HepG2 (cell line): ENCODE results near the gene MYO7B. TPM values are rescaled to one million over a fixed set of nuclear protein-coding genes. Genes with fewer than 3 reads are reported as not detected.
A peak's percentile ranks its signal among the peaks of the same experiment; 100 is the strongest.

Experiments used
- ARHGAP35 ChIP-seq: sonication (generic); formaldehyde crosslinking; IDR thresholded peaks from 2 replicates; pipeline ENCODE4 v1.9.0; 2022; ENCODE audit warnings: mild to moderate bottlenecking, inconsistent platforms, moderate library complexity, missing genetic modification reagents, borderline replicate concordance
- ATF1 ChIP-seq: IDR thresholded peaks from 2 replicates; pipeline ENCODE4 v1.6.1; 2016; ENCODE audit warnings: mild to moderate bottlenecking, control low read depth
- ATRX ChIP-seq: sonication (generic); formaldehyde crosslinking; IDR thresholded peaks from 2 replicates; pipeline ENCODE4 v1.4.0; 2020; ENCODE audit warnings: missing genetic modification reagents, borderline replicate concordance
- CBX2 ChIP-seq, 2 experiments: fragments of 200-600 bp in 1 of 2; sonication (generic); formaldehyde crosslinking in 1 of 2; IDR thresholded peaks; 2 replicates each; pipeline versions ENCODE4 v1.7.0 to v1.8.1; 2018 to 2022; ENCODE audit warnings: low read depth in 2 of 2, low read length in 1 of 2, mild to moderate bottlenecking in 1 of 2, missing genetic modification reagents in 1 of 2
- CENPX ChIP-seq: sonication (generic); formaldehyde crosslinking; IDR thresholded peaks from 2 replicates; pipeline ENCODE4 v1.9.0; 2021; ENCODE audit warnings: mild to moderate bottlenecking, missing genetic modification reagents, moderate library complexity
- FOXK1 ChIP-seq: sonication (generic); formaldehyde crosslinking; IDR thresholded peaks from 2 replicates; pipeline ENCODE4 v1.4.0; 2020; ENCODE audit warnings: low read depth, missing genetic modification reagents, borderline replicate concordance
- GFI1 ChIP-seq: sonication (generic); formaldehyde crosslinking; IDR thresholded peaks from 2 replicates; pipeline ENCODE4 v1.5.0; 2020; ENCODE audit warnings: missing genetic modification reagents, mild to moderate bottlenecking, borderline replicate concordance
- PHB2 ChIP-seq: fragments of 450-650 bp; IDR thresholded peaks from 2 replicates; pipeline ENCODE4 v1.6.1; 2018; ENCODE audit not compliant: partially characterized antibody
- POLR2AphosphoS2 ChIP-seq: IDR thresholded peaks from 2 replicates; pipeline ENCODE4 v1.6.1; 2011; ENCODE audit warnings: low read depth, low read length, improper control_type of control experiment
- REPIN1 ChIP-seq: sonication (generic); formaldehyde crosslinking; IDR thresholded peaks from 2 replicates; pipeline ENCODE4 v1.8.0; 2022; ENCODE audit warnings: missing genetic modification reagents, low read depth, mild to moderate bottlenecking, borderline replicate concordance
- SATB2 ChIP-seq: sonication (generic); formaldehyde crosslinking; IDR thresholded peaks from 2 replicates; pipeline ENCODE4 v1.5.0; 2020; ENCODE audit warnings: missing genetic modification reagents
- STAG1 ChIP-seq: sonication (generic); formaldehyde crosslinking; IDR thresholded peaks from 2 replicates; pipeline ENCODE4 v1.4.0; 2020; ENCODE audit warnings: missing genetic modification reagents
- TP53 ChIP-seq: sonication (generic); formaldehyde crosslinking; conservative IDR thresholded peaks from 2 replicates; pipeline ENCODE4 v1.4.0; 2020; ENCODE audit warnings: missing genetic modification reagents
- U2AF1 ChIP-seq: fragments of 200-400 bp; formaldehyde crosslinking; optimal IDR thresholded peaks from 2 replicates; pipeline ENCODE3; 2017; ENCODE audit warnings: mild to moderate bottlenecking, low read depth, low read length
- YEATS2 ChIP-seq: sonication (generic); formaldehyde crosslinking; IDR thresholded peaks from 2 replicates; pipeline ENCODE4 v1.4.0; 2020; ENCODE audit warnings: missing genetic modification reagents, borderline replicate concordance
- YEATS4 ChIP-seq: sonication (generic); formaldehyde crosslinking; IDR thresholded peaks from 2 replicates; pipeline ENCODE4 v1.4.0; 2020; ENCODE audit warnings: missing genetic modification reagents, borderline replicate concordance
- ZFP36L2 ChIP-seq: sonication (generic); formaldehyde crosslinking; IDR thresholded peaks from 2 replicates; pipeline ENCODE4 v1.4.0; 2020; ENCODE audit warnings: missing genetic modification reagents
- ZMYM2 ChIP-seq: sonication (generic); formaldehyde crosslinking; IDR thresholded peaks from 2 replicates; pipeline ENCODE4 v1.8.0; 2022; ENCODE audit warnings: mild to moderate bottlenecking, missing genetic modification reagents
- ZNF230 ChIP-seq: sonication (generic); formaldehyde crosslinking; IDR thresholded peaks from 2 replicates; pipeline ENCODE4 v1.4.0; 2020; ENCODE audit warnings: mild to moderate bottlenecking, missing genetic modification reagents
- ZNF33B ChIP-seq: sonication (generic); formaldehyde crosslinking; IDR thresholded peaks from 2 replicates; pipeline ENCODE4 v1.5.1; 2020; ENCODE audit warnings: mild to moderate bottlenecking, missing genetic modification reagents
- ZNF350 ChIP-seq: sonication (generic); formaldehyde crosslinking; IDR thresholded peaks from 2 replicates; pipeline ENCODE4 v1.4.0; 2020; ENCODE audit warnings: mild to moderate bottlenecking, low read depth, missing genetic modification reagents, borderline replicate concordance
- ZNF468 ChIP-seq: sonication (generic); formaldehyde crosslinking; IDR thresholded peaks from 2 replicates; pipeline ENCODE4 v1.8.0; 2022; ENCODE audit warnings: mild to moderate bottlenecking, moderate library complexity, missing genetic modification reagents
- ZNF569 ChIP-seq: sonication (generic); formaldehyde crosslinking; IDR thresholded peaks from 2 replicates; pipeline ENCODE4 v1.5.0; 2020; ENCODE audit warnings: mild to moderate bottlenecking, missing genetic modification reagents, moderate library complexity, borderline replicate concordance
- ZNF792 ChIP-seq: IDR thresholded peaks from 2 replicates; pipeline ENCODE4 v1.6.1; 2016
- ZSCAN31 ChIP-seq: sonication (generic); formaldehyde crosslinking; IDR thresholded peaks from 2 replicates; pipeline ENCODE4 v1.5.0; 2020; ENCODE audit warnings: low read depth, mild to moderate bottlenecking, missing genetic modification reagents
- polyA plus RNA-seq, 8 experiments: library from polyadenylated mRNA; depleted of rRNA in 3 of 8; stranded (reverse) in 7 of 8; unstranded in 1 of 8; fragments of >200 nt; fragmentation: Illumina TruSeq in 4 of 8; extraction: Trizol in 4 of 8; gene quantifications; 2 replicates each; pipeline versions ENCODE4 v1.2.1 to v1.2.3, GENCODE V29; 2011 to 2016; ENCODE audit warnings: low read depth in 4 of 8, missing spikeins in 1 of 8, mixed read lengths in 1 of 8; ENCODE audit not compliant: insufficient read depth in 1 of 8
- total RNA-seq, 5 experiments: library from RNA; depleted of rRNA; stranded (reverse); fragments of >200 nt; fragmentation: Illumina TruSeq; extraction: Trizol; gene quantifications; 2 replicates each; pipeline ENCODE4 v1.2.3, GENCODE V29; 2016; ENCODE audit warnings: low read depth in 1 of 5
- TF ChIP-seq, protein P1 (sequence below): sonication (generic); formaldehyde crosslinking; IDR thresholded peaks from 2 replicates; pipeline ENCODE4 v1.5.0; 2020; ENCODE audit warnings: missing genetic modification reagents
- TF ChIP-seq, protein P2 (sequence below): fragments of 450-650 bp; IDR thresholded peaks from 2 replicates; pipeline ENCODE4 v1.6.1; 2016

Gene MYO7B
- total and polyA plus RNA-seq, 2 of the 13 experiments (the other 11 are each of a cell fraction or from before 2014, with no cell fraction given), result not detected

DNA sequence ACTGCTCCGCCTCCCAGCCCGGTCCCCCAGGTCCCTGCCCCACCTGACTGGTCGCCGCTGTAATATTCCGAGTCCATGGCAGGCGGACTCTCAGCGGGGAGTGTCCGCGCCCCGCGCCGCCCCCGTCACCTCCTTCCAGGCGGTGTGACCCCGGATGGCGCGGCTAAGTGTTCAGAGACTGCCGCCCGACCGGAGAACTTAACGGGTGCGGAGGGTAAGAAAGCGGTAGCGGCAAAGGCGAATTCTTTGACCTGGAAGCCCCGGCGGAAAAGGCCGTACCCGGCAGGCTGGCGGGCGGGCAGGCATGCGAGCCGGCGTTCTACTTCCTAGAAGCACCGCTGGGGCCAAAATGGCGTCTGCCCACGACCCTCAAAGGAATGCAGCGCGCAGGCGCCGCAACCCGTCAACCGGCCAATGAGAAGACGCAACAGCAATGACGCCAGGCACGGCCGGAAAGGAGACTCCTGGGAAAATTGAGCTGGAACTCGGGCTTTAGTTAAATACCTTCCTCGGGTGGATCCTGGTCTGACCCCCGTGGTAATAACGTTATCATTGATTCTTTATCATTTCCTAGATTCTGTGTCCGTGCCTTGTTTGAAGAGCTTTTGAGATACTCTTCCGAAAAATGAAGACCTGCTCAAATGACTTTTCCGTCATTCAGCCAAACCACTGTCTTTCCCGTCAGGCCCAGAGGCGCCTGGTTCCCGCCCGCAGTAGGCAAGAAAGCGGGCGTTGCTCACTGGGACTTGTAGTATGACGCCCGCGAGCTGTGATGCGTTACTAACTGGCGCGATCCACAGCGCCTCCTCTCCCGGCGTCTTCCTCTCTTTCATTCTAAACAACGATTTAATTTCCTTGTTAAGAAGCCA is 9.1 kb upstream of the MYO7B start, which contains the start of gene IWS1 (continued):
- TF ChIP-seq, protein P1, sequence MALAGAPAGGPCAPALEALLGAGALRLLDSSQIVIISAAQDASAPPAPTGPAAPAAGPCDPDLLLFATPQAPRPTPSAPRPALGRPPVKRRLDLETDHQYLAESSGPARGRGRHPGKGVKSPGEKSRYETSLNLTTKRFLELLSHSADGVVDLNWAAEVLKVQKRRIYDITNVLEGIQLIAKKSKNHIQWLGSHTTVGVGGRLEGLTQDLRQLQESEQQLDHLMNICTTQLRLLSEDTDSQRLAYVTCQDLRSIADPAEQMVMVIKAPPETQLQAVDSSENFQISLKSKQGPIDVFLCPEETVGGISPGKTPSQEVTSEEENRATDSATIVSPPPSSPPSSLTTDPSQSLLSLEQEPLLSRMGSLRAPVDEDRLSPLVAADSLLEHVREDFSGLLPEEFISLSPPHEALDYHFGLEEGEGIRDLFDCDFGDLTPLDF (CRISPR knock-in tag), result peak; percentile 98
- peak; percentile 27; the same call in 1 of the 2 replicates for TF ChIP-seq ZSCAN31
- TF ChIP-seq ZMYM2 (CRISPR knock-in tag), result peak; percentile 12; the same call in 1 of the 2 replicates
- peak; percentile 93 for TF ChIP-seq ATF1 (CRISPR knock-in tag)
- TF ChIP-seq ZNF569, result 0 out of 2 replicates have a peak, but pooled peaks have one; percentile 74
- TF ChIP-seq REPIN1 (CRISPR knock-in tag), result no peak; the same call in none of the 2 replicates
- no peak; the same call in 1 of the 2 replicates for TF ChIP-seq GFI1 (CRISPR knock-in tag)
- 0 out of 2 replicates have a peak, but pooled peaks have one; percentile 43 for TF ChIP-seq ZNF792
- peak; percentile 28 for TF ChIP-seq YEATS4 (CRISPR knock-in tag)
- TF ChIP-seq STAG1 (CRISPR knock-in tag), result 0 out of 2 replicates have a peak, but pooled peaks have one; percentile 25
- no peak for TF ChIP-seq ATRX (CRISPR knock-in tag)
- TF ChIP-seq FOXK1, result no peak
- no peak for TF ChIP-seq SATB2 (CRISPR knock-in tag)
- no peak for TF ChIP-seq PHB2
- peak; percentile 86 for TF ChIP-seq ARHGAP35 (CRISPR knock-in tag)
- TF ChIP-seq CENPX (CRISPR knock-in tag), result no peak
- TF ChIP-seq POLR2AphosphoS2, result no peak
- peak; percentile 63 for TF ChIP-seq ZNF230
- no peak for TF ChIP-seq ZNF468 (CRISPR knock-in tag)
- TF ChIP-seq ZFP36L2 (CRISPR knock-in tag), result 0 out of 2 replicates have a peak, but pooled peaks have one; percentile 29
- peak; percentile 88 for TF ChIP-seq ZNF33B (CRISPR knock-in tag)
- peak; percentile 90 for TF ChIP-seq YEATS2 (CRISPR knock-in tag)
- peak; percentile 85 for TF ChIP-seq ZNF350 (CRISPR knock-in tag)
- no peak for TF ChIP-seq CBX2 (IDR thresholded peaks at IDR 0.05; ENCODE audit: low read depth, low read length)
- TF ChIP-seq CBX2 (CRISPR knock-in tag; IDR thresholded peaks at IDR 0.05; ENCODE audit: low read depth), result 0 out of 2 replicates have a peak, but pooled peaks have one; percentile 67
- TF ChIP-seq, protein P2, sequence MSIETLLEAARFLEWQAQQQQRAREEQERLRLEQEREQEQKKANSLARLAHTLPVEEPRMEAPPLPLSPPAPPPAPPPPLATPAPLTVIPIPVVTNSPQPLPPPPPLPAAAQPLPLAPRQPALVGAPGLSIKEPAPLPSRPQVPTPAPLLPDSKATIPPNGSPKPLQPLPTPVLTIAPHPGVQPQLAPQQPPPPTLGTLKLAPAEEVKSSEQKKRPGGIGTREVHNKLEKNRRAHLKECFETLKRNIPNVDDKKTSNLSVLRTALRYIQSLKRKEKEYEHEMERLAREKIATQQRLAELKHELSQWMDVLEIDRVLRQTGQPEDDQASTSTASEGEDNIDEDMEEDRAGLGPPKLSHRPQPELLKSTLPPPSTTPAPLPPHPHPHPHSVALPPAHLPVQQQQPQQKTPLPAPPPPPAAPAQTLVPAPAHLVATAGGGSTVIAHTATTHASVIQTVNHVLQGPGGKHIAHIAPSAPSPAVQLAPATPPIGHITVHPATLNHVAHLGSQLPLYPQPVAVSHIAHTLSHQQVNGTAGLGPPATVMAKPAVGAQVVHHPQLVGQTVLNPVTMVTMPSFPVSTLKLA, result no peak
- TF ChIP-seq U2AF1, result peak; percentile 30
- TF ChIP-seq TP53, result 0 out of 2 replicates have a peak, but pooled peaks have one; percentile 30
